Measurements from ENCODE around the gene APBB2.

- no peak for TF ChIP-seq CTCF (IDR thresholded peaks at IDR 0.05; ENCODE audit: low read depth, low read length, missing input control)
- TF ChIP-seq YY1 (IDR thresholded peaks at IDR 0.05), result no peak
- no peak for TF ChIP-seq REST (IDR thresholded peaks at IDR 0.05)
- no peak for TF ChIP-seq TAF1 (conservative IDR thresholded peaks at IDR 0.05)
- TF ChIP-seq RAD21 (IDR thresholded peaks at IDR 0.05), result no peak
Measured at GRCh38 chr4:41197996-41198395, 16.3 kb downstream of the APBB2 start.

Data from liver (tissue), 3 donors.